GM18517 (cell line): ENCODE measurements around the gene C2CD2L.
A peak's percentile ranks its signal among the peaks of the same experiment; 100 is the strongest.
"Not testable (repeated sequence)": the region's sequence is repeated elsewhere in the genome, so short reads cannot be mapped to it uniquely, and the experiment has no call there.

ENCODE experiments used
- ATAC-seq: cut with Tn5 transposase; IDR thresholded peaks from one replicate; pipeline ENCODE4 v1.9.1; 2021; ENCODE audit warnings: mild to moderate bottlenecking, moderate library complexity; ENCODE audit not compliant: unreplicated experiment

The C2CD2L gene

DNA sequence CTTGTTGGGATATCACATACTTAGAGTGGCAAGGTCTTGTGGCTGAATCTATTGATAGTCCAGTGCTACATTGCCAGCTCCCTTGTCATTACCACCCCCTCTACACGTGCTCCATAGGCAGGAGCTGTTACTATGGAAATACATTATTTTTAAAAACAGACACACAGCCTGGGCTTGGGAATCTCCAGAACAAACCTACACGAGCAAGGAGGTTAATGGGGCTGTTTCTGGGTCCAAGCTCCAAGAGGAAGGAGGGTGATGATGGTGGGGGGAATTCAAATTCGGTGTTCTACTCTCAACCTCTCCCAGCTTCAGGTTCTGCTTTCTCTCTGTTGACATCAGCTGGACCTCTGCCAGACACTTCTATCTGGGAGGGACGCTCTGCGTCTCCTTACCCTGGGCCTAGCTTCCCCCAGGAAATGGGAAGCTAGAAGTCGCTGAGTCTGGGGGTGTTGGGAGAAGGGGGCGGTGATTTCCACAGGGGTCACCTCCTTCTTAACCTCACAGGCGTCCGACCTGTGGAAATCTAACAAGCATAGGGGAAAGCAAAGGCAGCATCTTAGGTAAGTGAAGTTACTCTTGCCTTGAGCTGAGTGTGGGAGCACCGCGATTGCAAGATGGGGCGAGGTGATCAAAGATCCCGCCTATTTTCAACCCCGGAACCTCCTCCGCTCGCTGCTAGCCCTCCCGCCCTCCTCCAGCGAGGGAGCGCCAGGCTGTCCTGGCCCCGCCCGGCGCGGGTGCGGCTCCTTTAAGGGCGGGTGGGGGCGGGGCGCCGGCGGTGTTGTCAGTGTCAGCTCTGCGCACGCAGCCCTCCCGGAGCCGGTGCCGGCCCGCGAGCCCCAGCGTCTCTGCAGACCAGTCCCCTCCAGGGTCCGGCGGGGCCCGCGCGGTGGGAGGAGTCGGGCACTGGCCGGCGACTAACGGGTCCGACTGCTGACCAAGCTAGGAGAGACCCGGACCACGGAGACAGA lies at the start of gene C2CD2L:
TSS of gene C2CD2L (plus strand) at position 781 of the 974 bp plus-strand sequence. CDS start 398 bp downstream, outside the sequence.
- peak; percentile 60 for ATAC-seq

DNA sequence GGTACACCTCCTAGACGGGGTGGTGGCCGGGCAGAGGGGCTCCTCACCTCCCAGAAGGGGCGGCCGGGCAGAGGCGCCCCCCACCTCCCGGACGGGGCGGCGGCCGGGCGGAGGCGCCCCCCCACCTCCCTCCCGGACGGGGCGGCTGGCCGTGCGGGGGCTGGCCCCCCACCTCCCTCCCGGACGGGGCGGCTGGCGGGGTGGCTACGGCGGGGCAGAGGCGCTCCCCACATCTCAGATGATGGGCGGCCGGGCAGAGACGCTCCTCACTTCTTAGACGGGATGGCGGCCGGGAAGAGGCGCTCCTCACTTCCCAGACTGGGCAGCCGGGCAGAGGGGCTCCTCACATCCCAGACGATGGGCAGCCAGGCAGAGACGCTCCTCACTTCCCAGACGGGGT lies 48.0 kb upstream of the C2CD2L start:
- ATAC-seq: not testable (repeated sequence)

DNA sequence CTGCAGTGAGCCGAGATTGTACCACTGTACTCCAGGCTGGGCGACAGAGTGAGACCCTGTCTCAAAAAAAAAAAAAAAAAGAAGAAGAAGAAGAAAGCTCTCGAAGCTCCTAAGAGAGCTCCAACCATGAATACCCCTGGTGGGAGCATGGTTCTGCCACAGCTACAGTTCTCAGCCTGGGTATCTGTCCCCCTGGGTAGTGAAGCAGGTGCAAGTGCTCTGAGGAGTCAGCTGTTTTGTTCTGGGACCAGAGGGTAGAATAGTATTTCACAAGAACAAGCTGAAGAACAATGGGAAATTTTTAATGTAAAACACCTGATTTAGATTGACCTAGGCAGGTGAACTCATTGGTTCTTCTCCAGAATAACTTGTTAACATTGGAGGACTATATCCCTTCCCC lies 45.9 kb upstream of the C2CD2L start:
- ATAC-seq: no peak

- ATAC-seq: no peak
Measured at GRCh38 chr11:119062779-119063178, 44.4 kb upstream of the C2CD2L start.

GRCh38 chr11:119065369-119065768 lies 41.8 kb upstream of the C2CD2L start:
- no peak for ATAC-seq

GRCh38 chr11:119067371-119068222 lies 39.5 kb upstream of the C2CD2L start, which contains the start of gene VPS11:
Gene VPS11, plus strand, starts transcription at chr11:119067818. Its CDS starts 6 bp downstream, at chr11:119067824.
- ATAC-seq: peak; percentile 75

DNA sequence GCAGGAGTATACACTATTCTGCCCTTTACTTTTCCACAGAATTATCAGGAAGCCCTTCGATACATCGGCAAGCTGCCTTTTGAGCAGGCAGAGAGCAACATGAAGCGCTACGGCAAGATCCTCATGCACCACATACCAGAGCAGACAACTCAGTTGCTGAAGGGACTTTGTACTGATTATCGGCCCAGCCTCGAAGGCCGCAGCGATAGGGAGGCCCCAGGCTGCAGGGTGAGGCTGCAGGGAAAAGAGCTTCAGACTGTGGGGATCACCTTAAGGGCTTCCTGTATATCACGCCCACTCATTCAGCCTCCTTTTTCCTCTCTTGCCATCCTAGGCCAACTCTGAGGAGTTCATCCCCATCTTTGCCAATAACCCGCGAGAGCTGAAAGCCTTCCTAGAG lies 29.3 kb upstream of the C2CD2L start:
- no peak for ATAC-seq

DNA sequence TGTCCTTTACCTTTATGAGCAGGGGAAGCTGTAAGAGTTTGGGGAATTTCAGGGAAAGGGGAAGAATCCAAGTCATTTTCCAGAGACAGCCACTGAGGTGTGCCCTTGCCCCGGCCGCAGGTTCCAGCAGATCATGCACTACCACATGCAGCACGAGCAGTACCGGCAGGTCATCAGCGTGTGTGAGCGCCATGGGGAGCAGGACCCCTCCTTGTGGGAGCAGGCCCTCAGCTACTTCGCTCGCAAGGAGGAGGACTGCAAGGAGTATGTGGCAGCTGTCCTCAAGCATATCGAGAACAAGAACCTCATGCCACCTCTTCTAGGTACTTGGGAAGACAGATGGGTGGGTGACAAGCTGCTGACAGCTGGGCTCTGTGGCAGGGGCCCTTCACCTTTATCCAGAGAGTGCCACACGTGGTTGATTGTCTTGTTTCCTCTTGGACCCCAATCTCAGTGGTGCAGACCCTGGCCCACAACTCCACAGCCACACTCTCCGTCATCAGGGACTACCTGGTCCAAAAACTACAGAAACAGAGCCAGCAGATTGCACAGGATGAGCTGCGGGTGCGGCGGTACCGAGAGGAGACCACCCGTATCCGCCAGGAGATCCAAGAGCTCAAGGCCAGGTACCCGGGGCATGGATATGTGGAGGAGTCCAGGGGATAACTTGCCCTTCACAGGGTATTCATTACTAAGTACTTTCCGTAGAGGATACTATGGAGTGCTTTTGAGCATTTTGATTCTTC lies 28.3 kb upstream of the C2CD2L start:
- no peak for ATAC-seq

DNA sequence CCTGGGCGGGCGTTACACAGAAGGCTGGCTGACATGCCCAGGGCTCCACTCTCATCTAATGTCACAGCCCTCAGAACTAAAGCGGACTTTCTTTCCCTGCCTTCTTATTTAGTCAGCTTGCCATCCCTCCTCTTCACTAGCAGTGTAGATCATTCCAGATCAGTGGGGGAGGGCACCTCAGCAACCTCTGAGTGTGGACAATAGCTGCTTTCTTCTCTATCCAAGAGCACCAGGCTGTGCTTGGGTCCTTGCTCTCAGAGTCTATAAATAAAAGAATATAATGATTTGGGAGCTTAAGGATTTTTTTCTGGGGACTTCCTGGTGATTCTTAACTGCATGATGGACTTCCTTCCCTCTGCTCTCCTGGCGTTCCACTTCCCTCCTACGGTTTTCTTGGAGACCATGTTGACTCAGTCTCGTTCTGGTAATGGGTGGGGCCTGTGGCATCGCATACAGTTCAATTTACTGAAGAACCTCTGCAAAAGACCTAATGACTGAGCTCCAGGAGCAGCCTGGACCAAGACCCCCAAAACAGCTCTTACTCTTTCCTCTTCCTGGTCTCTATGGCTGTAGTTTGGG lies 25.4 kb upstream of the C2CD2L start:
- no peak for ATAC-seq

DNA sequence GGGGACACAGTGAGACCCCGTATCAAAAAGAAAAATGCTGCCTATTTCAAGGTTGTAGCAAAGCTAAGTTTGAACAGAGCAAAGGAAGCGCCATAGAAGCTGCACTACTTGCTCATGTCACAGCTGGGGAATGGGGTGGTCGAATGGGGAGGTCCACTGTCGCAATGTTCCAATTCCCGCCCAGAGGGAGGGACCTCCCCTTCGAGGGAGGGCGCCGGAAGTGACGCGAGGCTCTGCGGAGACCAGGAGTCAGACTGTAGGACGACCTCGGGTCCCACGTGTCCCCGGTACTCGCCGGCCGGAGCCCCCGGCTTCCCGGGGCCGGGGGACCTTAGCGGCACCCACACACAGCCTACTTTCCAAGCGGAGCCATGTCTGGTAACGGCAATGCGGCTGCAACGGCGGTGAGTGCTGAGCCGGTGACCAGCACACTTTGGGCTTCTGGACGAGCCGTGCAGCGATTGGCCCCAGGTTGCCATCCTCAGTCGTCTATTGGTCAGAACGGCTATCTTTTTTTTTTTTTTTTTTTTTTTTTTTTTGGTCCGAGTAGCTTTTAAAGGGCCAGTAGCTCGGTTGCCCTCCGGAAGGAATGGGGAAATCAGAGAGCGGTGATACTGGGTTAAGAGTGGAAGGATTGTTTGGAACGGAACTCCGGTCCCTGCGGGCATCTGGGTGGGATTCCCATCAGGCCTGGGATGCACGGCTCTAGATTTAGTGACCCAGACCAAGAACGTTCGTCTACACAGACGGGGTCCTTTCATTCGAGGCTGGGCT lies 22.3 kb upstream of the C2CD2L start, which contains the start of gene HMBS:
TSS of gene HMBS (plus strand) at position 219 of the 774 bp plus-strand sequence. CDS start at position 372, 153 bp downstream.
- peak; percentile 80 for ATAC-seq

- ATAC-seq: peak; percentile 27
Measured at GRCh38 chr11:119085437-119085847, 21.7 kb upstream of the C2CD2L start.

DNA sequence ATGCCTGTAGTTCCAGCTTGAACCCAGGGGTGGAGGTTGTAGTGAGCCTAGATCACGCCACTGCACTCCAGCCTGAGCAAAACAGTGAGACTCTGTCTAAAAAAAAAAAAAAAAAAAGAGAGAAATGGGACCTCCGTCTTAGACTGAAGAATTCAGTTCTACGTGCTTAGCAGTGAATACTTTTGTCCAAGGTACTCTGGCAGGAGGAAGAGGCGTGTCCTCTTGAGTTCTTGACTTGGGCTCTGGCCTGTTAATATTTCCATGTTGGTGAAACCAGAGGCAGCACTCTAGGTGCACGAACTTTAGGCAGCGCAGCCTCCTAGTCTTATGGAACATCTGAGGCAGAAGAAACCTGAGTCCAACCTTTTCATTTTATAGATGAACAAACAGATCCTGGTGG lies 20.0 kb upstream of the C2CD2L start:
- ATAC-seq: no peak

- no peak for ATAC-seq
Measured at GRCh38 chr11:119087747-119088241, 19.4 kb upstream of the C2CD2L start.

- ATAC-seq: no peak
Measured at GRCh38 chr11:119088406-119088805, 18.7 kb upstream of the C2CD2L start.

- no peak for ATAC-seq
Measured at GRCh38 chr11:119089319-119089718, 17.8 kb upstream of the C2CD2L start.

DNA sequence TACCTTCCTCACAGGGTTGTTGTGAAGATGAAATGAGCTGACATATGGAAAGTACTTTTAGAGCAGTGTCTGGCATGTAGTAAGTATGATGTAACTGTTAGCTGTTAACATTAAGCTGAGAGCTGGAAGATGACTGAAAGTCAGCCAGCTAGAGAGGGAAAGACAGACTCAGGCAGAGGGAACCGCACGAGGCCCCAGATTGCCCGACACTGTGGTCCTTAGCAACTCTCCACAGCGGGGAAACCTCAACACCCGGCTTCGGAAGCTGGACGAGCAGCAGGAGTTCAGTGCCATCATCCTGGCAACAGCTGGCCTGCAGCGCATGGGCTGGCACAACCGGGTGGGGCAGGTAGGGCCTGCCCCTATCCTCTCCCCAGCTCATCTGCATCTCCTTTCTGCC lies 16.0 kb upstream of the C2CD2L start:
- no peak for ATAC-seq

DNA sequence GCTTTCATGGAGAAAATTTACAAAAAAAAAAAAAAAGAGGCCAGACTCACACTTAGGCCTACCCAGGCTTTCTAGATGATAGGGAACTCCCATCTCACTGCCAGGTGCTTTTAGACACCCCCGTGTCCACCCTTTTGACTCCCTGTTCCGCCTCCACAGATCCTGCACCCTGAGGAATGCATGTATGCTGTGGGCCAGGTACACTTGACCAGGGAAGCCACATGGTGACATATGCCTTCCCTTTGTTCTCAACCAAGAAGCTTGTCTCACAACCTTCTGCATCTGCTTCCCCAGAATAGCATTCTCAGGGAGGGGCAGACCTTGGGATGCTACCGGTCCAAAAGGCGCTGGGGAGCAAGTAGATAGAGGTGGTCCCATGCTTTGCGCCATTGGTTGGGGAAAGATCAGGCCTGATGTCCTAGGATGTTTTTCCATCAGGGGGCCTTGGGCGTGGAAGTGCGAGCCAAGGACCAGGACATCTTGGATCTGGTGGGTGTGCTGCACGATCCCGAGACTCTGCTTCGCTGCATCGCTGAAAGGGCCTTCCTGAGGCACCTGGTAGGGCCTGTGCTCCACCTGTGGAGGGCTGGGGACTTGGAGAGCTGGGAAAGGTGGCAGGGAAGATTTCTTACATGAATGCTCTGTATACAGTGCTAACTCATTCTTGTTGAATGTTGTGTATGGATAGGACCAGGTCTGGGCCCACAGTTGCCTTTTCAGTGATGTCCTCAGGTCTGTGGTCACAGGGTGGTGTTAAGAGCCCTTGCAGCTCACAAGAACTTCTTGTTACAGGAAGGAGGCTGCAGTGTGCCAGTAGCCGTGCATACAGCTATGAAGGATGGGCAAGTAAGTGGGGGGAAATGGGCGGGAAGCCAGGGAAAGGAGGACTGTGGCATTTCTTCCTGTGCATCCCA lies 14.9 kb upstream of the C2CD2L start:
- no peak for ATAC-seq
